H9 (cell line): ENCODE results near the gene MOV10. TPM values are rescaled to one million over a fixed set of nuclear protein-coding genes. Genes with fewer than 3 reads are reported as not detected.

ENCODE experiments used
- DNase-seq: peaks from one replicate; pipeline ENCODE4 v3.0.0-alpha.2; 2017
- H2AFZ ChIP-seq: one replicate; pipeline ENCODE4 v1.6.1; 2013; ENCODE audit warnings: mild to moderate bottlenecking, low read length, control low read depth, moderate library complexity
- H2AK5ac ChIP-seq: 2 replicates; pipeline ENCODE4 v1.6.1; 2013; ENCODE audit warnings: low read length, control low read depth, mixed read lengths; ENCODE audit not compliant: insufficient read length
- H2BK120ac ChIP-seq: one replicate; pipeline ENCODE4 v1.6.1; 2013; ENCODE audit warnings: low read depth, mild to moderate bottlenecking, low read length, control low read depth, inconsistent platforms; ENCODE audit not compliant: poor library complexity, severe bottlenecking
- H2BK12ac ChIP-seq: 2 replicates; pipeline ENCODE4 v1.6.1; 2013; ENCODE audit warnings: low read length, control low read depth, mixed read lengths, low read depth; ENCODE audit not compliant: insufficient read length
- H2BK15ac ChIP-seq: 2 replicates; pipeline ENCODE4 v1.6.1; 2013; ENCODE audit warnings: low read depth, low read length, control low read depth
- H2BK20ac ChIP-seq: one replicate; pipeline ENCODE4 v1.6.1; 2013; ENCODE audit warnings: low read depth, mild to moderate bottlenecking, low read length, control low read depth, inconsistent platforms; ENCODE audit not compliant: poor library complexity, severe bottlenecking
- H2BK5ac ChIP-seq: 2 replicates; pipeline ENCODE4 v1.6.1; 2013; ENCODE audit warnings: low read length, control low read depth, mixed read lengths; ENCODE audit not compliant: insufficient read length
- H3K14ac ChIP-seq: 2 replicates; pipeline ENCODE4 v1.6.1; 2013; ENCODE audit warnings: low read length, control low read depth; ENCODE audit not compliant: insufficient read depth
- H3K18ac ChIP-seq: 2 replicates; pipeline ENCODE4 v1.6.1; 2013; ENCODE audit warnings: low read depth, mild to moderate bottlenecking, mixed read lengths, low read length, control low read depth; ENCODE audit not compliant: insufficient read length
- H3K23ac ChIP-seq: 2 replicates; pipeline ENCODE4 v1.6.1; 2013; ENCODE audit warnings: low read length, control low read depth, mixed read lengths, low read depth; ENCODE audit not compliant: insufficient read length
- H3K23me2 ChIP-seq: 2 replicates; pipeline ENCODE4 v1.6.1; 2013; ENCODE audit warnings: low read depth, mild to moderate bottlenecking, mixed read lengths, low read length, control low read depth; ENCODE audit not compliant: insufficient read length, poor library complexity, severe bottlenecking
- H3K27ac ChIP-seq: 2 replicates; pipeline ENCODE4 v1.5.1; 2013; ENCODE audit warnings: low read length, control low read depth, mixed read lengths, low read depth; ENCODE audit not compliant: insufficient read length
- H3K27me3 ChIP-seq: 2 replicates; pipeline ENCODE4 v1.6.1; 2013; ENCODE audit warnings: low read length, control low read depth, inconsistent platforms; ENCODE audit not compliant: insufficient read depth
- H3K4ac ChIP-seq: 2 replicates; pipeline ENCODE4 v1.6.1; 2013; ENCODE audit warnings: low read depth, mild to moderate bottlenecking, control low read depth, inconsistent platforms, low read length, moderate library complexity
- H3K4me1 ChIP-seq: 2 replicates; pipeline ENCODE4 v1.6.1; 2013; ENCODE audit warnings: low read length, control low read depth, inconsistent platforms; ENCODE audit not compliant: insufficient read depth
- H3K4me2 ChIP-seq: 2 replicates; pipeline ENCODE4 v1.6.1; 2013; ENCODE audit warnings: low read length, control low read depth, mixed read lengths; ENCODE audit not compliant: insufficient read length, insufficient read depth
- H3K56ac ChIP-seq: 2 replicates; pipeline ENCODE4 v1.6.1; 2013; ENCODE audit warnings: low read depth, mild to moderate bottlenecking, mixed read lengths, low read length, control low read depth; ENCODE audit not compliant: insufficient read length
- H3K79me1 ChIP-seq: 2 replicates; pipeline ENCODE4 v1.6.1; 2013; ENCODE audit warnings: low read depth, mild to moderate bottlenecking, moderate library complexity, low read length, control low read depth, inconsistent platforms; ENCODE audit not compliant: insufficient read depth, poor library complexity, severe bottlenecking
- H3K79me2 ChIP-seq: 2 replicates; pipeline ENCODE4 v1.6.1; 2013; ENCODE audit warnings: low read length, control low read depth, inconsistent platforms; ENCODE audit not compliant: insufficient read depth
- H3K9ac ChIP-seq: 2 replicates; pipeline ENCODE4 v1.6.1; 2013; ENCODE audit warnings: low read length, control low read depth, mixed read lengths; ENCODE audit not compliant: insufficient read length; ENCODE audit errors: extremely low read depth
- H3K9me3 ChIP-seq: one replicate; pipeline ENCODE4 v1.6.1; 2013; ENCODE audit warnings: low read depth, low read length, inconsistent platforms; ENCODE audit not compliant: control insufficient read depth
- H3T11ph ChIP-seq: one replicate; pipeline ENCODE4 v1.6.1; 2013; ENCODE audit warnings: mild to moderate bottlenecking, low read length, control low read depth, inconsistent platforms
- H4K20me1 ChIP-seq: one replicate; pipeline ENCODE4 v1.6.1; 2013; ENCODE audit not compliant: control insufficient read depth, insufficient read length, insufficient read depth
- H4K5ac ChIP-seq: 2 replicates; pipeline ENCODE4 v1.6.1; 2013; ENCODE audit warnings: low read depth, mild to moderate bottlenecking, mixed read lengths, low read length, control low read depth; ENCODE audit not compliant: insufficient read length
- H4K8ac ChIP-seq: replicated peaks from 2 replicates; pipeline ENCODE4 v1.6.1; 2013; ENCODE audit warnings: low read length, control low read depth, mixed read lengths, low read depth; ENCODE audit not compliant: insufficient read length
- H4K91ac ChIP-seq: 2 replicates; pipeline ENCODE4 v1.6.1; 2013; ENCODE audit warnings: low read depth, mild to moderate bottlenecking, moderate library complexity, mixed read lengths, low read length, control low read depth; ENCODE audit not compliant: insufficient read length
- H3K27ac Mint-ChIP-seq, 3 experiments: 2 replicates in 2 of 3; 3 replicates in 1 of 3; pipeline ENCODE4 v1.8.0; 2020 to 2021; ENCODE audit warnings: mixed read lengths in 3 of 3, mild to moderate bottlenecking in 1 of 3, moderate library complexity in 1 of 3
- H3K27me3 Mint-ChIP-seq: 2 replicates; pipeline ENCODE4 v1.8.0; 2021; ENCODE audit warnings: low read depth, mild to moderate bottlenecking, moderate library complexity, mixed read lengths
- H3K36me3 Mint-ChIP-seq, 3 experiments: 2 replicates in 2 of 3; 3 replicates in 1 of 3; pipeline ENCODE4 v1.8.0; 2020 to 2021; ENCODE audit warnings: low read depth in 3 of 3, mixed read lengths in 3 of 3; ENCODE audit not compliant: insufficient read depth in 1 of 3
- H3K4me1 Mint-ChIP-seq, 2 experiments: 2 replicates each; pipeline ENCODE4 v1.8.0; 2020; ENCODE audit warnings: mixed read lengths in 2 of 2
- H3K4me3 Mint-ChIP-seq, 2 experiments: 2 replicates in 1 of 2; 3 replicates in 1 of 2; pipeline ENCODE4 v1.8.0; 2020 to 2021; ENCODE audit warnings: mild to moderate bottlenecking in 2 of 2, mixed read lengths in 2 of 2, moderate library complexity in 1 of 2
- H3K9me3 Mint-ChIP-seq, 2 experiments: 2 replicates in 1 of 2; 3 replicates in 1 of 2; pipeline ENCODE4 v1.8.0; 2020; ENCODE audit warnings: mild to moderate bottlenecking in 2 of 2, mixed read lengths in 2 of 2, moderate library complexity in 1 of 2
- WGBS: extraction: QIAGEN DNeasy Blood & Tissue Kit; methylation state at CpG from one replicate; pipeline ENCODE4 v1.1.7; 2013; ENCODE audit warnings: missing lambda C conversion rate, low lambda C conversion rate, mixed read lengths; ENCODE audit not compliant: insufficient read length; ENCODE audit errors: extremely low coverage; 5-methylcytosine and 5-hydroxymethylcytosine counted together
- total RNA-seq: library from RNA; stranded (reverse); gene quantifications from 2 replicates; pipeline ENCODE4 v1.2.1, GENCODE V29; 2021
- TF ChIP-seq, protein P1 (sequence below): fragments of 200-600 bp; sonication (generic); conservative IDR thresholded peaks from 3 replicates; pipeline ENCODE4 v1.8.0; 2021; ENCODE audit warnings: antibody characterized with exemption, mild to moderate bottlenecking

The MOV10 gene
- total RNA-seq, 1 experiment from 2014 or later = 77.8 TPM

DNA sequence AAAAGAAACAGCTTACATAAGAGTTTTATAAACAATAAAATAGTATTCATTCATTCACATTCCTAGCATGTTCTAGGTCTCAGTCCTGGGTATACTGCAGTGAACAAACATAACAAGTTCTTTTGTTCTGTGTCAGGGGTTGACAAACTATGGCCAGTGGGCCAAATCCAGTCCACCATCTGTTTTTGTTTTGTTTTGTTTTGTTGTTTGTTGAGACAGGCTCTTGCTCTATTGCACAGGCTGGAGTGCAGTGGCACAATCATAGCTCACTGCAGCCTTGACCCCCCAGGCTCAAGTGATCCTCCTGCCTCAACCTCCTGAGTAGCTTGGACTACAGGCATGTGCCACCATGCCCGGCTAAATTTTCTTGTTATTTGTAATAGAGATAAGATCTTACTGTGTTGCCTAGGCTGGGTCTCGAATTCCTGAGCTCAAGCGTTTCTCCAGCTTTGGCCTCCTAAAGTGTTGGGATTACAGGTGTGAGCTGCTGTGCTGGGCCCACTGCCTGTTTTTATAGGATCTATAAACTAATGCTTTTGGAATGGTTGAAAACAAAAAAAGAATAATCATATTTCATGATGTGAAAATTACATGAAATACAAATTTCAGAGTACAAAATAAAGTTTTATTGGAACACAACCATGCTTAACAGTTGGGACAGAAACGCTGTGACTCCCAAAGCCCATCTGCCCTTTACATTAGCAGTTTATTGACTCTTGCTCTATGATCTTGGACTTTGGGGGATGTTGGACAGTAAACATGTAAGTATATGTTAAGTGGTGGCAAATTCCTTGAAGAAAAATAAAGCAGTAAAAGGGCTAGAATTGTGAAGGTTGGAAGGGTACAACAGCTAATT lies 37.0 kb upstream of the MOV10 start:
- peak overlapping the region in 2 of 3 experiments; percentile 27 to 49; a peak in 2 of 7 replicates for H3K27ac Mint-ChIP-seq
- no peak overlapping the region for H3K4ac ChIP-seq
- no peak overlapping the region for H2BK12ac ChIP-seq
- H2BK15ac ChIP-seq = no peak overlapping the region
- no peak overlapping the region for H2BK5ac ChIP-seq
- no peaks in the 10 kb centered on the region for H4K20me1 ChIP-seq
- H3K79me2 ChIP-seq = peaks cover 6% of the 10 kb centered on the region; the same call in 1 of the 2 replicates
- H3K4me1 Mint-ChIP-seq = peaks cover 0 to 7% of the 10 kb centered on the region in 2 experiments; a peak in 2 of 4 replicates
- H3K4me2 ChIP-seq = no peak overlapping the region
- no peak overlapping the region for H3K23ac ChIP-seq
- no peak overlapping the region for H3K9ac ChIP-seq
- H3K9me3 Mint-ChIP-seq = peaks cover 5 to 7% of the 10 kb centered on the region in 2 experiments; a peak in 3 of 5 replicates
- no peak overlapping the region for H2BK120ac ChIP-seq
- no peaks in the 10 kb centered on the region for H3K27me3 ChIP-seq
- H3K14ac ChIP-seq = no peak overlapping the region
- H3K9me3 ChIP-seq = no peaks in the 10 kb centered on the region
- H3K27ac ChIP-seq = no peak overlapping the region
- TF ChIP-seq, protein P1, sequence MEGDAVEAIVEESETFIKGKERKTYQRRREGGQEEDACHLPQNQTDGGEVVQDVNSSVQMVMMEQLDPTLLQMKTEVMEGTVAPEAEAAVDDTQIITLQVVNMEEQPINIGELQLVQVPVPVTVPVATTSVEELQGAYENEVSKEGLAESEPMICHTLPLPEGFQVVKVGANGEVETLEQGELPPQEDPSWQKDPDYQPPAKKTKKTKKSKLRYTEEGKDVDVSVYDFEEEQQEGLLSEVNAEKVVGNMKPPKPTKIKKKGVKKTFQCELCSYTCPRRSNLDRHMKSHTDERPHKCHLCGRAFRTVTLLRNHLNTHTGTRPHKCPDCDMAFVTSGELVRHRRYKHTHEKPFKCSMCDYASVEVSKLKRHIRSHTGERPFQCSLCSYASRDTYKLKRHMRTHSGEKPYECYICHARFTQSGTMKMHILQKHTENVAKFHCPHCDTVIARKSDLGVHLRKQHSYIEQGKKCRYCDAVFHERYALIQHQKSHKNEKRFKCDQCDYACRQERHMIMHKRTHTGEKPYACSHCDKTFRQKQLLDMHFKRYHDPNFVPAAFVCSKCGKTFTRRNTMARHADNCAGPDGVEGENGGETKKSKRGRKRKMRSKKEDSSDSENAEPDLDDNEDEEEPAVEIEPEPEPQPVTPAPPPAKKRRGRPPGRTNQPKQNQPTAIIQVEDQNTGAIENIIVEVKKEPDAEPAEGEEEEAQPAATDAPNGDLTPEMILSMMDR = no peak
- no peak overlapping the region for H3K4me3 Mint-ChIP-seq
- no peak overlapping the region for H3K56ac ChIP-seq
- DNase-seq = no peak
- no CpG with 5 or more reads among the region's 4 CpGs for WGBS
- H4K8ac ChIP-seq = no peak overlapping the region
- H4K91ac ChIP-seq = no peak overlapping the region
- no peak overlapping the region for H2AK5ac ChIP-seq
- H2AFZ ChIP-seq = no peak overlapping the region
- no peaks in the 10 kb centered on the region for H3K79me1 ChIP-seq
- H2BK20ac ChIP-seq = no peak overlapping the region
- no peak overlapping the region for H3T11ph ChIP-seq
- H3K36me3 Mint-ChIP-seq = peaks cover 8 to 11% (median 9%) of the 10 kb centered on the region in 3 experiments
- no peaks in the 10 kb centered on the region for H3K4me1 ChIP-seq
- no peak overlapping the region for H4K5ac ChIP-seq
- H3K23me2 ChIP-seq = no peaks in the 10 kb centered on the region
- no peaks in the 10 kb centered on the region for H3K27me3 Mint-ChIP-seq
- no peak overlapping the region for H3K18ac ChIP-seq
